Right lobe of liver (tissue), 4 donors: ENCODE data around the gene UBAP2L.

Experiments used
- POLR2A ChIP-seq: fragments of 450-650 bp; IDR thresholded peaks from one replicate; pipeline ENCODE4 v1.6.1; 2017; ENCODE audit warnings: antibody characterized with exemption, mild to moderate bottlenecking
- TF ChIP-seq, protein P1 (sequence below), 4 donors: fragments of 200-600 bp in 3 of 4; fragments of 450-650 bp in 1 of 4; IDR thresholded peaks; one replicate each; pipeline versions ENCODE4 v1.5.1 to v1.8.0; 2016 to 2022; ENCODE audit warnings: antibody characterized with exemption in 4 of 4, mild to moderate bottlenecking in 2 of 4
- donor health status: DM: no; HTN: no; CAD: no.
- donor health status: DM: no; HTN: no; CAD: no.
- donor health status: DM: no; HTN: yes; CAD: no.

DNA sequence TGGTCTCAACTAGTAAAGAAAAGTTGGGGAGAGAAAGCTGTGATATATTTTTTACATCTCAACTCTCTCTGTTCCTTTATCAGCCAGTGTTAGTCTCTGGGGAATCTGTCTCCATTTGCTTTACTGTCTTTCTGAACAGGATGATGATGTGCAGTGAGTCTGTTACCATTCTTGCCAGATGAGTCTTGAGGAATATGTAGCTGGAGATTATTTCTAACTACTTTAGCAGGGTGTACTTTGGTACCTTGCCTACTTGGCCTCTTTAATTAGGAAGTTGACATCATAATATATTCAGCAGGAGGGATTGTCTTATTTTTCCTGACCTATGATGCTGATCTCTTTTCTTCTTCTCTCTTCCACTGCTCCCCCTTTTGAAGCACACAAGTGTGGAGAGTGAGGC, 35.9 kb downstream of the UBAP2L start:
- TF ChIP-seq, protein P1, sequence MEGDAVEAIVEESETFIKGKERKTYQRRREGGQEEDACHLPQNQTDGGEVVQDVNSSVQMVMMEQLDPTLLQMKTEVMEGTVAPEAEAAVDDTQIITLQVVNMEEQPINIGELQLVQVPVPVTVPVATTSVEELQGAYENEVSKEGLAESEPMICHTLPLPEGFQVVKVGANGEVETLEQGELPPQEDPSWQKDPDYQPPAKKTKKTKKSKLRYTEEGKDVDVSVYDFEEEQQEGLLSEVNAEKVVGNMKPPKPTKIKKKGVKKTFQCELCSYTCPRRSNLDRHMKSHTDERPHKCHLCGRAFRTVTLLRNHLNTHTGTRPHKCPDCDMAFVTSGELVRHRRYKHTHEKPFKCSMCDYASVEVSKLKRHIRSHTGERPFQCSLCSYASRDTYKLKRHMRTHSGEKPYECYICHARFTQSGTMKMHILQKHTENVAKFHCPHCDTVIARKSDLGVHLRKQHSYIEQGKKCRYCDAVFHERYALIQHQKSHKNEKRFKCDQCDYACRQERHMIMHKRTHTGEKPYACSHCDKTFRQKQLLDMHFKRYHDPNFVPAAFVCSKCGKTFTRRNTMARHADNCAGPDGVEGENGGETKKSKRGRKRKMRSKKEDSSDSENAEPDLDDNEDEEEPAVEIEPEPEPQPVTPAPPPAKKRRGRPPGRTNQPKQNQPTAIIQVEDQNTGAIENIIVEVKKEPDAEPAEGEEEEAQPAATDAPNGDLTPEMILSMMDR (IDR thresholded peaks at IDR 0.05): no peak
- TF ChIP-seq POLR2A: no peak
